Measurements from ENCODE around the gene NUCKS1. TPM values are rescaled to one million over a fixed set of nuclear protein-coding genes. Genes with fewer than 3 reads are reported as not detected.

NUCKS1 gene
- total and polyA plus RNA-seq, 2 of the 13 experiments (the other 11 are each of a cell fraction or from before 2014, with no cell fraction given) = 35.5 to 117 TPM

DNA sequence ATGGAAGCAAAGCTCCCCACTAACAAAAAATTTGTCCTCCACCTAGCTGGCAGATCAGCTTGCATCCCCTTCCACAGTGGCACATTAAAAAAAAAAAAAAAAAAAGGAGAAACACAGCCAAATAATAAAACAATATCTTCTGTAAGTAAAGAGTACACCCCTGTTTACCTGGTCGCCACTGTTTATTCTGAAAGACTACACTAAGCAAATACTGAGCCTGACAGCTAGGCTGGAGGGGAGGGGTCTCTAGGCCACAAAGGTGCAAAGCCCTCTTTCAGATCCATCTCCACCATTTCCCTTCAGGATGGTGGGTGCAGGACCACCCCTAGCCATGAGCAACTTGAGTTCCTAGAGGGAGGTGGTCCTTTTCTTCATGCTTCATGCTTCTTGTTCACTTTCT lies 46.9 kb downstream of the NUCKS1 start:
- no TSS peak for BruUV-seq (replicated peaks)
- Histone ChIP-seq H3K27me3 (ENCODE audit: control insufficient read depth in 1 of 2, insufficient read depth in 2 of 2, low read length in 2 of 2) (no peaks in the 10 kb centered on the region), H3K36me3 (replicated peaks in 1 of 2; ENCODE audit: control insufficient read depth in 1 of 2, insufficient read depth in 2 of 2, low read length in 2 of 2) (no peaks in the 10 kb centered on the region), H3K9me3 (ENCODE audit: low read length) (no peaks in the 10 kb centered on the region), H3K4me2 (ENCODE audit: low read depth, low read length) (peak overlapping the region; percentile 52), H3K79me2 (ENCODE audit: insufficient read depth, low read length) (no peaks in the 10 kb centered on the region), H2AFZ (ENCODE audit: low read length) (no peak overlapping the region), H3K4me3 (replicated peaks in 1 of 3; ENCODE audit: insufficient read depth in 1 of 3, low read depth in 2 of 3, low read length in 3 of 3) (no peak overlapping the region), H3K4me1 (ENCODE audit: insufficient read depth, low read length) (peaks cover 62% of the 10 kb centered on the region), H3K27ac (ENCODE audit: extremely low read length, insufficient read depth, low read length) (peak overlapping the region; percentile 31), H4K20me1 (ENCODE audit: insufficient read depth, low read length) (no peaks in the 10 kb centered on the region), H3K9ac (ENCODE audit: insufficient read depth, low read depth, low read length) (no peak overlapping the region)
- POLR2A ChIA-PET = interaction anchor here (1.2 to 1.5 kb wide), 2 partner anchors 12 to 26 kb away, joined by 3 to 5 read pairs; no protein-coding TSS in a partner anchor
- in situ Hi-C loops (cut with HindIII; ENCODE audit: extremely low pct_ligation_motif_present, low pct_unique_long_range_greater_than_20kb) (loop anchor here (5.0 kb wide), 1 partner anchor 36 kb away; no protein-coding TSS in a partner anchor), intact Hi-C loops (cut with micrococcal nuclease; ENCODE audit: unreplicated experiment) (loop anchor here (1.0 kb wide), 1 partner anchor 108 kb away; no protein-coding TSS in a partner anchor)
- peak; percentile 15 for FAIRE-seq
- peak; percentile 86 for ATAC-seq
- peak; percentile 66 for DNase-seq (ENCODE audit: low spot score)
- CTCF ChIA-PET (ENCODE audit: low intra/inter-chr PET ratio, low total read pairs) = no interaction called here
- 0% methylated on average over 1 of the region's 1 CpG for WGBS (ENCODE audit: low lambda C conversion rate)
- TF ChIP-seq ISL2 (CRISPR knock-in tag; IDR thresholded peaks at IDR 0.05) = no peak
- TF ChIP-seq ZNF816 (CRISPR knock-in tag; IDR thresholded peaks at IDR 0.05; ENCODE audit: borderline replicate concordance) = no peak
- no peak for TF ChIP-seq NKX3-1 (CRISPR knock-in tag; IDR thresholded peaks at IDR 0.05)
- no peak for TF ChIP-seq KLF13 (CRISPR knock-in tag; IDR thresholded peaks at IDR 0.05)
- no peak for TF ChIP-seq AGO2 (optimal IDR thresholded peaks at IDR 0.05; ENCODE audit: low read depth, low read length)
- peak; percentile 21; the same call in 1 of the 2 replicates for TF ChIP-seq FOXK1 (CRISPR knock-in tag; IDR thresholded peaks at IDR 0.05; ENCODE audit: borderline replicate concordance, low read depth)
- TF ChIP-seq DPF2 (CRISPR knock-in tag; IDR thresholded peaks at IDR 0.05; ENCODE audit: borderline replicate concordance, low read depth) = no peak
- peak; percentile 43; the same call in 1 of the 2 replicates for TF ChIP-seq HNF4A (CRISPR knock-in tag; IDR thresholded peaks at IDR 0.05)
- TF ChIP-seq SAP130 (CRISPR knock-in tag; IDR thresholded peaks at IDR 0.05; ENCODE audit: low read depth) = peak; percentile 35; the same call in 1 of the 2 replicates
- TF ChIP-seq SNRNP70 (IDR thresholded peaks at IDR 0.05; ENCODE audit: low read depth, low read length) = no peak
- no peak for TF ChIP-seq ZFP36L1 (CRISPR knock-in tag; IDR thresholded peaks at IDR 0.05)
- TF ChIP-seq, protein P1, sequence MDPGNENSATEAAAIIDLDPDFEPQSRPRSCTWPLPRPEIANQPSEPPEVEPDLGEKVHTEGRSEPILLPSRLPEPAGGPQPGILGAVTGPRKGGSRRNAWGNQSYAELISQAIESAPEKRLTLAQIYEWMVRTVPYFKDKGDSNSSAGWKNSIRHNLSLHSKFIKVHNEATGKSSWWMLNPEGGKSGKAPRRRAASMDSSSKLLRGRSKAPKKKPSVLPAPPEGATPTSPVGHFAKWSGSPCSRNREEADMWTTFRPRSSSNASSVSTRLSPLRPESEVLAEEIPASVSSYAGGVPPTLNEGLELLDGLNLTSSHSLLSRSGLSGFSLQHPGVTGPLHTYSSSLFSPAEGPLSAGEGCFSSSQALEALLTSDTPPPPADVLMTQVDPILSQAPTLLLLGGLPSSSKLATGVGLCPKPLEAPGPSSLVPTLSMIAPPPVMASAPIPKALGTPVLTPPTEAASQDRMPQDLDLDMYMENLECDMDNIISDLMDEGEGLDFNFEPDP (CRISPR knock-in tag; conservative IDR thresholded peaks at IDR 0.05) = no peak
- no peak for TF ChIP-seq GATAD1 (CRISPR knock-in tag; IDR thresholded peaks at IDR 0.05)
- 0 out of 2 replicates have a peak, but pooled peaks have one; percentile 8 for TF ChIP-seq ZMYM3 (CRISPR knock-in tag; IDR thresholded peaks at IDR 0.05)
- TF ChIP-seq, protein P2, sequence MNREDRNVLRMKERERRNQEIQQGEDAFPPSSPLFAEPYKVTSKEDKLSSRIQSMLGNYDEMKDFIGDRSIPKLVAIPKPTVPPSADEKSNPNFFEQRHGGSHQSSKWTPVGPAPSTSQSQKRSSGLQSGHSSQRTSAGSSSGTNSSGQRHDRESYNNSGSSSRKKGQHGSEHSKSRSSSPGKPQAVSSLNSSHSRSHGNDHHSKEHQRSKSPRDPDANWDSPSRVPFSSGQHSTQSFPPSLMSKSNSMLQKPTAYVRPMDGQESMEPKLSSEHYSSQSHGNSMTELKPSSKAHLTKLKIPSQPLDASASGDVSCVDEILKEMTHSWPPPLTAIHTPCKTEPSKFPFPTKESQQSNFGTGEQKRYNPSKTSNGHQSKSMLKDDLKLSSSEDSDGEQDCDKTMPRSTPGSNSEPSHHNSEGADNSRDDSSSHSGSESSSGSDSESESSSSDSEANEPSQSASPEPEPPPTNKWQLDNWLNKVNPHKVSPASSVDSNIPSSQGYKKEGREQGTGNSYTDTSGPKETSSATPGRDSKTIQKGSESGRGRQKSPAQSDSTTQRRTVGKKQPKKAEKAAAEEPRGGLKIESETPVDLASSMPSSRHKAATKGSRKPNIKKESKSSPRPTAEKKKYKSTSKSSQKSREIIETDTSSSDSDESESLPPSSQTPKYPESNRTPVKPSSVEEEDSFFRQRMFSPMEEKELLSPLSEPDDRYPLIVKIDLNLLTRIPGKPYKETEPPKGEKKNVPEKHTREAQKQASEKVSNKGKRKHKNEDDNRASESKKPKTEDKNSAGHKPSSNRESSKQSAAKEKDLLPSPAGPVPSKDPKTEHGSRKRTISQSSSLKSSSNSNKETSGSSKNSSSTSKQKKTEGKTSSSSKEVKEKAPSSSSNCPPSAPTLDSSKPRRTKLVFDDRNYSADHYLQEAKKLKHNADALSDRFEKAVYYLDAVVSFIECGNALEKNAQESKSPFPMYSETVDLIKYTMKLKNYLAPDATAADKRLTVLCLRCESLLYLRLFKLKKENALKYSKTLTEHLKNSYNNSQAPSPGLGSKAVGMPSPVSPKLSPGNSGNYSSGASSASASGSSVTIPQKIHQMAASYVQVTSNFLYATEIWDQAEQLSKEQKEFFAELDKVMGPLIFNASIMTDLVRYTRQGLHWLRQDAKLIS (CRISPR knock-in tag; IDR thresholded peaks at IDR 0.05) = no peak
- TF ChIP-seq HDAC1 (CRISPR knock-in tag; IDR thresholded peaks at IDR 0.05) = peak; percentile 42; the same call in 1 of the 2 replicates
- TF ChIP-seq MIER3 (CRISPR knock-in tag; IDR thresholded peaks at IDR 0.05; ENCODE audit: borderline replicate concordance) = no peak

Measured in HepG2 (cell line).